SK-N-SH (cell line): ENCODE results near the gene RNU7-1. TPM values are rescaled to one million over a fixed set of nuclear protein-coding genes. Genes with fewer than 3 reads are reported as not detected.
A peak's percentile ranks its signal among the peaks of the same experiment; 100 is the strongest.

Experiments used
- CTCF ChIA-PET: fragments of 300-600, 350-600 bp; formaldehyde crosslinking; extraction: SDS; loops from one replicate; lab custom pipeline; 2021; lab: Yijun Ruan, JAX
- POLR2A ChIA-PET: fragments of 350-600 bp; sonication (Branson Sonifier 250); formaldehyde crosslinking; extraction: SDS; loops from one replicate; lab custom pipeline; 2020; ENCODE audit warnings: antibody characterized with exemption, inconsistent platforms; lab: Yijun Ruan, JAX
- DNase-seq: peaks from one replicate; pipeline ENCODE4 v3.0.0; 2012
- H2AFZ ChIP-seq: fragments of 200-600 bp; sonication (generic); 2 replicates; pipeline ENCODE4 v1.8.1; 2016; ENCODE audit warnings: antibody characterized with exemption, mild to moderate bottlenecking, low read depth
- H3F3A ChIP-seq: fragments of 200-600 bp; sonication (generic); replicated peaks from 2 replicates; pipeline ENCODE3; 2016; ENCODE audit warnings: antibody characterized with exemption, mild to moderate bottlenecking; ENCODE audit not compliant: insufficient read depth
- H3K27ac ChIP-seq, 2 experiments: fragments of 200-500 bp in 1 of 2; fragments of 200-600 bp in 1 of 2; sonication (Bioruptor generic) in 1 of 2; sonication (generic), shearing (Covaris generic) in 1 of 2; 2 replicates each; pipeline versions ENCODE4 v1.5.1 to v1.6.1; 2014 to 2016; ENCODE audit warnings: low read depth in 2 of 2, inconsistent platforms in 1 of 2, low read length in 1 of 2, mild to moderate bottlenecking in 1 of 2, mixed read lengths in 1 of 2
- H3K27me3 ChIP-seq: fragments of 200-600 bp; sonication (generic), shearing (Covaris generic); 2 replicates; pipeline ENCODE4 v1.6.1; 2016; ENCODE audit warnings: mixed run types; ENCODE audit not compliant: insufficient read depth
- H3K36me3 ChIP-seq, 2 experiments: fragments of 200-500 bp in 1 of 2; fragments of 200-600 bp in 1 of 2; sonication (Bioruptor generic) in 1 of 2; sonication (generic) in 1 of 2; replicated peaks in 1 of 2; 2 replicates each; pipeline versions ENCODE3 to v1.5.1; 2014 to 2016; ENCODE audit warnings: low read length in 1 of 2, mild to moderate bottlenecking in 1 of 2; ENCODE audit not compliant: insufficient read depth in 2 of 2, control insufficient read depth in 1 of 2
- H3K4me1 ChIP-seq, 2 experiments: fragments of 200-500 bp in 1 of 2; fragments of 200-600 bp in 1 of 2; sonication (Bioruptor generic) in 1 of 2; sonication (generic), shearing (Covaris generic) in 1 of 2; 2 replicates each; pipeline versions ENCODE4 v1.5.1 to v1.6.1; 2014 to 2016; ENCODE audit warnings: low read depth in 1 of 2, low read length in 1 of 2, mixed run types in 1 of 2; ENCODE audit not compliant: insufficient read depth in 2 of 2, control insufficient read depth in 1 of 2
- H3K4me2 ChIP-seq: fragments of 200-600 bp; sonication (generic), shearing (Covaris generic); 2 replicates; pipeline ENCODE4 v1.6.1; 2017; ENCODE audit warnings: mixed run types
- H3K4me3 ChIP-seq, 2 experiments: fragments of 200-500 bp in 1 of 2; fragments of 200-600 bp in 1 of 2; sonication (Bioruptor generic) in 1 of 2; sonication (generic), shearing (Covaris generic) in 1 of 2; 2 replicates each; pipeline versions ENCODE4 v1.5.1 to v1.8.1; 2014 to 2016; ENCODE audit warnings: low read depth in 2 of 2, inconsistent platforms in 1 of 2, low read length in 1 of 2, mild to moderate bottlenecking in 1 of 2, mixed read lengths in 1 of 2, moderate library complexity in 1 of 2
- H3K79me2 ChIP-seq: fragments of 200-600 bp; sonication (generic); 2 replicates; pipeline ENCODE4 v1.8.1; 2017; ENCODE audit warnings: mild to moderate bottlenecking; ENCODE audit not compliant: insufficient read depth
- H3K9ac ChIP-seq: fragments of 200-600 bp; sonication (generic); 2 replicates; pipeline ENCODE4 v1.6.1; 2017; ENCODE audit warnings: mixed run types
- H3K9me2 ChIP-seq: fragments of 200-600 bp; sonication (generic); 2 replicates; pipeline ENCODE4 v1.6.1; 2017; ENCODE audit warnings: mixed run types
- H3K9me3 ChIP-seq: fragments of 200-600 bp; sonication (generic); 2 replicates; pipeline ENCODE4 v1.6.1; 2017; ENCODE audit warnings: mixed run types, mild to moderate bottlenecking, moderate library complexity
- H4K20me1 ChIP-seq: fragments of 200-600 bp; sonication (generic); 2 replicates; pipeline ENCODE4 v1.6.1; 2017; ENCODE audit warnings: mild to moderate bottlenecking, mixed run types; ENCODE audit not compliant: insufficient read depth
- EZH2phosphoT487 ChIP-seq: fragments of 200-600 bp; sonication (generic); IDR thresholded peaks from 2 replicates; pipeline ENCODE4 v1.6.1; 2017; ENCODE audit warnings: low read depth, mixed run types, mild to moderate bottlenecking, antibody characterized with exemption, moderate library complexity, borderline replicate concordance
- RFX5 ChIP-seq: IDR thresholded peaks from 2 replicates; pipeline ENCODE4 v1.6.1; 2012; ENCODE audit warnings: mild to moderate bottlenecking, improper control_type of control experiment, low read length
- SIN3A ChIP-seq: IDR thresholded peaks from 2 replicates; pipeline ENCODE4 v1.6.1; 2012; ENCODE audit warnings: low read depth, mild to moderate bottlenecking, low read length, moderate library complexity, borderline replicate concordance
- TCF12 ChIP-seq: IDR thresholded peaks from 2 replicates; pipeline ENCODE4 v1.4.0; 2012
- YY1 ChIP-seq: IDR thresholded peaks from 2 replicates; pipeline ENCODE4 v1.4.0; 2012; ENCODE audit warnings: low read depth, mild to moderate bottlenecking
- WGBS: methylation state at CpG from one replicate; pipeline ENCODE4 v1.1.6; 2017; ENCODE audit warnings: low lambda C conversion rate; 5-methylcytosine and 5-hydroxymethylcytosine counted together
- polyA plus RNA-seq, 3 experiments: library from polyadenylated mRNA; depleted of rRNA; stranded (reverse); fragments of >200 nt; gene quantifications; 2 replicates each; pipeline ENCODE4 v1.2.3, GENCODE V29; 2012
- TF ChIP-seq, protein P1 (sequence below): fragments of 200-600 bp; sonication (generic); IDR thresholded peaks from 2 replicates; pipeline ENCODE4 v1.6.1; 2017; ENCODE audit warnings: antibody characterized with exemption, mild to moderate bottlenecking, moderate library complexity
- TF ChIP-seq, protein P2 (sequence below): IDR thresholded peaks from 2 replicates; pipeline ENCODE4 v1.4.0; 2012; ENCODE audit warnings: low read depth, borderline replicate concordance

The RNU7-1 gene
- polyA plus RNA-seq, 1 of the 3 experiments (the other 2 are of a cell fraction), result not detected

DNA sequence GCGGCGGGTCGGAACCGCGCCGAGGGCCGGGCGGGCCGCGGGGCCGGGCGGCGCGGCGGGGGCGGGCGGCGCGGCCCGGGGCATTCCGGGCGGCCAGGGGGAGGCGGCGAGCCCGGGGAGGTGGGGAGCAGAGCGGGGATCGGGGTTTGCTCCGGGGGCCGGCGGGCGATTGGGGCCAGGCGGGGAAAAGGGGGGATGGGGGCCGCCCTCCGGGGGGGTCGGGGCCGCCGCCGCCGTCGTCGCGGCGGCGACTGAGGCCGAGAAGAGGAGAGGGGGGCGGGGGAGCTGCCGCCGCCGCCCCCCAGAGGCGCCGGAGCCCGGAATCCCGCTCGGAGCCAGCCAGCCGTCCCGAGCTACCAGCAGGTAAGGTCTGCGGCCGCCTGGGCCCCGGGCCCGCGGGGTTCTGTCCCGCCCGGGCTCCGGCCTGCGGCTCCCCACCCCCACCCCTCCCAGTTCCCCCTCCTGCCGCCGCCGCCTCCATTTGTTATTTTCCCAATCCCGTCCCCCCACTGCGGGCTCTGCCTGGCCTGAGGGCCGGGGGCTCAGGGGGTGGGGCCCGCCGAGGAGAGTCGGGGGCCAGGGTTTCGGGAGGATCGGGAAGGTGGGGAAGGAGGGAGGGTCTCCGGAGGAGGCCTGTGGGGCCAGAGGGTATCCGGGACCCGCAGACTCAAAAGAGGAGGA lies 15.5 kb upstream of the RNU7-1 start:
- H4K20me1 ChIP-seq, result peaks cover 46% of the 10 kb centered on the region
- no peaks in the 10 kb centered on the region for H3K9me3 ChIP-seq
- WGBS, result 0% methylated on average over 11 of the region's 79 CpGs
- TF ChIP-seq, protein P1, sequence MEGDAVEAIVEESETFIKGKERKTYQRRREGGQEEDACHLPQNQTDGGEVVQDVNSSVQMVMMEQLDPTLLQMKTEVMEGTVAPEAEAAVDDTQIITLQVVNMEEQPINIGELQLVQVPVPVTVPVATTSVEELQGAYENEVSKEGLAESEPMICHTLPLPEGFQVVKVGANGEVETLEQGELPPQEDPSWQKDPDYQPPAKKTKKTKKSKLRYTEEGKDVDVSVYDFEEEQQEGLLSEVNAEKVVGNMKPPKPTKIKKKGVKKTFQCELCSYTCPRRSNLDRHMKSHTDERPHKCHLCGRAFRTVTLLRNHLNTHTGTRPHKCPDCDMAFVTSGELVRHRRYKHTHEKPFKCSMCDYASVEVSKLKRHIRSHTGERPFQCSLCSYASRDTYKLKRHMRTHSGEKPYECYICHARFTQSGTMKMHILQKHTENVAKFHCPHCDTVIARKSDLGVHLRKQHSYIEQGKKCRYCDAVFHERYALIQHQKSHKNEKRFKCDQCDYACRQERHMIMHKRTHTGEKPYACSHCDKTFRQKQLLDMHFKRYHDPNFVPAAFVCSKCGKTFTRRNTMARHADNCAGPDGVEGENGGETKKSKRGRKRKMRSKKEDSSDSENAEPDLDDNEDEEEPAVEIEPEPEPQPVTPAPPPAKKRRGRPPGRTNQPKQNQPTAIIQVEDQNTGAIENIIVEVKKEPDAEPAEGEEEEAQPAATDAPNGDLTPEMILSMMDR, result no peak
- TF ChIP-seq, protein P2, sequence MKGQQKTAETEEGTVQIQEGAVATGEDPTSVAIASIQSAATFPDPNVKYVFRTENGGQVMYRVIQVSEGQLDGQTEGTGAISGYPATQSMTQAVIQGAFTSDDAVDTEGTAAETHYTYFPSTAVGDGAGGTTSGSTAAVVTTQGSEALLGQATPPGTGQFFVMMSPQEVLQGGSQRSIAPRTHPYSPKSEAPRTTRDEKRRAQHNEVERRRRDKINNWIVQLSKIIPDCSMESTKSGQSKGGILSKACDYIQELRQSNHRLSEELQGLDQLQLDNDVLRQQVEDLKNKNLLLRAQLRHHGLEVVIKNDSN, result no peak
- TF ChIP-seq TCF12, result no peak
- TF ChIP-seq RFX5, result no peak
- TF ChIP-seq SIN3A, result no peak
- 0 out of 2 replicates have a peak, but pooled peaks have one; percentile 23 for TF ChIP-seq YY1
- TF ChIP-seq, all 33 proteins: peak for 1
- H3K4me3 ChIP-seq, result peak overlapping the region; percentile 82 to 87
- H3K27me3 ChIP-seq, result no peaks in the 10 kb centered on the region
- peaks cover 8 to 25% of the 10 kb centered on the region in 2 experiments for H3K36me3 ChIP-seq
- POLR2A ChIA-PET, result interaction anchor here (0.6 to 7.3 kb wide), 6 partner anchors 10 to 21 kb away, joined by 3 to 82 read pairs (median 6); partner anchors contain the start of genes C12orf57, ENO2 and RNU7-1
- peaks cover 67% of the 10 kb centered on the region for H3K79me2 ChIP-seq
- H3K9me2 ChIP-seq, result no peaks in the 10 kb centered on the region
- H2AFZ ChIP-seq, result no peak overlapping the region
- peak overlapping the region; percentile 94 for H3K9ac ChIP-seq
- peaks cover 33% of the 10 kb centered on the region for H3F3A ChIP-seq
- CTCF ChIA-PET, result interaction anchor here (1.1 to 6.7 kb wide), 4 partner anchors 10 to 36 kb away, joined by 3 to 33 read pairs (median 12); partner anchors contain the start of genes C12orf57 and RNU7-1
- peak overlapping the region; percentile 95 for H3K4me2 ChIP-seq
- H3K4me1 ChIP-seq, result peaks cover 37 to 38% of the 10 kb centered on the region in 2 experiments
- H3K27ac ChIP-seq, result peak overlapping the region; percentile 50 to 76; a peak in 3 of 4 replicates
- peak; percentile 78 for DNase-seq

DNA sequence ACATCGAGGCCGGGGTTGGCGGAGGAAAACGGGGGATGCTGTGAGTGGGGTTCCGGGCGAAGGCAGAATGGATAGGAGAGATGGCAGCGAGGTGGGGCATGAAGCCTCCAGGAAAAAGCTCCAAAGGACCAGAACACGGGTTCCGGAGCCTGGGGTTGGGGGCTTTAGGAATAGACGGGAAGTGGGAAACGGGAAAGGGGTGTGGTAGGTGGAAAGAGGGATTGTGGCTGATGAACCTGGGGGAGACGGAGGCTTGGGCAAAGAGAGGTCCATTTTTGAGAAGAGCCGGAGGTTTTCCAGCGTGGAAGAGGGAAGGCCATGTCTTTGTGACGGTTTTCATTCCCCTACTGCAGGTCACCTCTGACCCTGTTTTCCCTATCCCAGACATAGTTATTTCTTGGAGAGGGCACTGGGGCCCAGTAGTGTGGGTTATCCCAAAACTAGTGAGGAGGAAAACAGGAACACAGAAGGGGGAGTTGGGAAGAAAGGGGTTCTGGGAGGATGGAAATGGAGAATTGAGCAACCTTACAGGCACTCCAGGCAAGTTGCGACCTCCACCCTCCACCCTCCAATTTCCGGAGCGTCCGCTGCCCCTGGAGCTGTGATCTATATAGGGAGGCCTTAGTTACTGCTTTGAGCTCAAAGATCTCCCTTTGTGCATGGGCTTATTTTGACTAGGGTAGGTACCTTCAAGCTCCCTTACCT lies 14.8 kb upstream of the RNU7-1 start:
- CTCF ChIA-PET, result interaction anchor here (1.1 to 6.7 kb wide), 4 partner anchors 9 to 36 kb away, joined by 3 to 33 read pairs (median 12); partner anchors contain the start of genes C12orf57 and RNU7-1

More for the DNA sequence above, 14.8 kb upstream of the RNU7-1 start:
- TF ChIP-seq EZH2phosphoT487 (no peak), YY1 (0 out of 2 replicates have a peak, but pooled peaks have one; percentile 7)
- no peak for DNase-seq
- Histone ChIP-seq H3K36me3 (peaks cover 12 to 30% of the 10 kb centered on the region in 2 experiments), H3K9me2 (no peaks in the 10 kb centered on the region), H3K4me2 (peak overlapping the region; percentile 95), H3K9ac (peak overlapping the region; percentile 94), H4K20me1 (peaks cover 53% of the 10 kb centered on the region), H3K79me2 (peaks cover 74% of the 10 kb centered on the region), H3F3A (peaks cover 29% of the 10 kb centered on the region), H2AFZ (no peak overlapping the region), H3K4me3 (peak overlapping the region; percentile 82 to 87), H3K27me3 (no peaks in the 10 kb centered on the region), H3K9me3 (no peaks in the 10 kb centered on the region), H3K27ac (peak overlapping the region; percentile 50 to 76; a peak in 3 of 4 replicates), H3K4me1 (peaks cover 37 to 38% of the 10 kb centered on the region in 2 experiments)
- 4% methylated on average over 19 of the region's 19 CpGs for WGBS
- POLR2A ChIA-PET, result interaction anchor here (0.6 to 7.3 kb wide), 6 partner anchors 9 to 56 kb away, joined by 3 to 82 read pairs (median 4); partner anchors contain the start of genes C12orf57, ENO2, RNU7-1 and SPSB2
